GM12874 (cell line): ENCODE results near the gene PLVAP.

Experiments used
- TF ChIP-seq, protein P1 (sequence below): IDR thresholded peaks from 2 replicates; pipeline ENCODE4 v1.5.1; 2011; ENCODE audit warnings: low read depth, mild to moderate bottlenecking, control low read depth, low read length, moderate library complexity; ENCODE audit not compliant: insufficient read depth

The PLVAP gene

DNA sequence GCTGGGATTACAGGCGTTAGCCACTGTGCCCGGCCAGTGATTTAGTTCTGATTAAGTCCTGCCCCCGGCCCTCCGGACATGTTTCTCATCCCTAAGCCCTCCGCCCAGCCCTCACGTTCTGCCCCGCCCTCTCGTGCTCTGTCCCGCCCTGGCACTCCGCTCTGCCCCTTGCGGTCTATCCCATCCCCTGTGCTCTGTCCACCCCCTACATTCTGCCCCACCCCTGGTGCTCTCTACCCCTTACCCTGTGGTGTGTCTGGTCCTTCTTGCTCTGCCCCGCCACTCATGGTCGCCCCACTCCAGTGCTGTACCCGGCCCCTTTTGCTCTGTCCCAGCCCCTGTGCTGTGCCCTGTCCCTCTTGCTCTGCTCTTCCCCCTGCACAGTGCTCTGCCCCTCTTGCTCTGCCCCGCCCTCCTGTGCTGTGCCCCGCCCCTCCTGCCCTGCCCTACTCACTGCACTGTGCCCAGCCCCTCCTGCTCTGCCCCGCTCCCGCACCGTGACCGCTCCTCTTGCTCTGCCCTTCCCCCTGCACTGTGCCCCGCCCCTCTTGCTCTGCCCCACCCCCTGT is 36.8 kb downstream of the PLVAP start:
- TF ChIP-seq, protein P1, sequence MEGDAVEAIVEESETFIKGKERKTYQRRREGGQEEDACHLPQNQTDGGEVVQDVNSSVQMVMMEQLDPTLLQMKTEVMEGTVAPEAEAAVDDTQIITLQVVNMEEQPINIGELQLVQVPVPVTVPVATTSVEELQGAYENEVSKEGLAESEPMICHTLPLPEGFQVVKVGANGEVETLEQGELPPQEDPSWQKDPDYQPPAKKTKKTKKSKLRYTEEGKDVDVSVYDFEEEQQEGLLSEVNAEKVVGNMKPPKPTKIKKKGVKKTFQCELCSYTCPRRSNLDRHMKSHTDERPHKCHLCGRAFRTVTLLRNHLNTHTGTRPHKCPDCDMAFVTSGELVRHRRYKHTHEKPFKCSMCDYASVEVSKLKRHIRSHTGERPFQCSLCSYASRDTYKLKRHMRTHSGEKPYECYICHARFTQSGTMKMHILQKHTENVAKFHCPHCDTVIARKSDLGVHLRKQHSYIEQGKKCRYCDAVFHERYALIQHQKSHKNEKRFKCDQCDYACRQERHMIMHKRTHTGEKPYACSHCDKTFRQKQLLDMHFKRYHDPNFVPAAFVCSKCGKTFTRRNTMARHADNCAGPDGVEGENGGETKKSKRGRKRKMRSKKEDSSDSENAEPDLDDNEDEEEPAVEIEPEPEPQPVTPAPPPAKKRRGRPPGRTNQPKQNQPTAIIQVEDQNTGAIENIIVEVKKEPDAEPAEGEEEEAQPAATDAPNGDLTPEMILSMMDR, result no peak

DNA sequence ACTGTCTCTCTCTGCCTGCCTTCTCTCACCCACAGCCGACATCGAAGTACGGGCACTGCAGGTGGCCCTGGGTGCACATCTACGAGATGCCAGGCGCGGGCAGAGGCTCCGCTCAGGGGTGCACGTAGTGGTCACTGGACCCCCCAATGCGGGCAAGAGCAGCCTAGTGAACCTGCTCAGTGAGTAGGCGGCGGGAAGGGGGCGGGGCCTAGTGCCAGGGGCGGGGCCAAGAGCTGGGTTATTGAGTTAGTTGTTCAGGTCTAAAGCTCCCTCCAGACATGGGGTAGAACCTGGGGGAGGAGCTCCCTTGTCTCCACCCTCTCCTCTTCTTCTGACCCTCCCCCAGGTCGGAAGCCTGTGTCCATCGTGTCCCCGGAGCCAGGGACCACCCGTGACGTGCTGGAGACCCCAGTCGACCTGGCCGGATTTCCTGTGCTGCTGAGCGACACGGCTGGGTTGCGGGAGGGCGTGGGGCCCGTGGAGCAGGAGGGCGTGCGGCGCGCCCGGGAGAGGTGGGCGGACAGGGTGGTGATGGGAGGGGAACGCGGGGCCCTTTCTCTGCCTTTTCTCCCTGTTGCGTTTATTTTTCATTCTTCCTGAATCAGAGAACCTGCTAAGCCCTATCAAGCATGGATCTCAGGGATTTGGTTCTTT is 37.9 kb downstream of the PLVAP start:
- TF ChIP-seq, protein P1, result no peak

DNA sequence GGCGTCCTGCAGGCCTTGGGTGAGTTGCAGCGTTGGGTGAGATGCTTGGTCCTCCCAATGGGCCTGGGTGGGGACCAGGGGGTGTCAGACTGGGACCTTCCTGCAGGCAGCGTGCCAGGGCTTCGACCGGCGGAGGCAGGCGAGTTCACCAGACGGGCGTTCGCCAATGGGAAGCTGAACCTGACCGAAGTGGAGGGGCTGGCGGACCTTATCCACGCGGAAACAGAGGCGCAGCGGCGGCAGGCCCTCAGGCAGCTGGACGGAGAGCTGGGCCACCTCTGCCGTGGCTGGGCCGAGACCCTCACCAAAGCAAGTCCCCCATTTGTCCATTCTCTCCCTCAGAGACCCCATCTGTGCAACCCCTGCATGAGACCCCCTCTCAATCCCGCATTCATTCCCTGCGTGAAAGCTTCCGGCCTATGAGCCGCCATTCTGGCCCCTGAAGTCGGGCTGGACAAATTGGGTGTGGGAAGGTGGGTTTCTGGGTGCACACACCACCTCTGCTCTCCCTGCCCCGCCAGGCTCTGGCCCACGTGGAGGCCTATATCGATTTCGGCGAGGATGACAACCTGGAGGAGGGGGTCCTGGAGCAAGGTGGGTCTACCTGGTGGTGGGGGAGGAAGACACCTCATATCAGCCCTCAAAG is 38.6 kb downstream of the PLVAP start:
- TF ChIP-seq, protein P1, result no peak

DNA sequence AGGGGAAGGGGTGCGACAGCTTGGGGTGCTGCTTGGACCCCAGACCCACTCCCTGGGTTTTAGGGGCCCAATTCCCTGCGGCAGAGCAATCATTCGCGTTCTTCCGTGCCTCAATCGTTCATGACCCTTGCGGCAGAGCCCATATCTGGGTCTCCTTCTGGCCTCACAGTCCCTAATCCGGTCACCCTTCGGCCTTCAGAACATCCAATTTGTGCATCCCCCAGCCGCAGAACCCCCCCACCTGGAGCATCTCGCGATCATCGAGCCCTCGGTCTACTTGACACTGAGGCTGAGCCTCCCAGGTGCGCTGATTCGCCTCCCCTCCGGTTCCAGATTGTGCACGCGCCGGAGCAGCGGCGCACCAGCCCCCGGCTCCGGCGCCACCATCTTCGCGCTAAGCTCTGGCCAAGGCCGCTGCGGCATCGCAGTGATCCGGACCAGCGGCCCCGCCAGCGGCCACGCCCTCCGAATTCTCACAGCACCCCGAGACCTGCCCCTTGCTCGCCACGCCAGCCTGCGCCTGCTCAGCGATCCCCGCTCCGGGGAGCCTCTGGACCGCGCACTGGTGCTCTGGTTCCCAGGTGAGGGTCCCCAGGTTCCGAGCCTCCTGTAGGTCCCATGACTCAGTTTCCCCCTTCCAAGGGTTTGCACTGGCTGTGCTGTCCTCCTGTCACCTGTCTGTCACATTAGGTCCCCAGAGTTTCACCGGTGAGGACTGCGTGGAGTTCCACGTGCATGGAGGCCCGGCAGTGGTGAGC is 39.3 kb downstream of the PLVAP start:
- TF ChIP-seq, protein P1, result no peak

DNA sequence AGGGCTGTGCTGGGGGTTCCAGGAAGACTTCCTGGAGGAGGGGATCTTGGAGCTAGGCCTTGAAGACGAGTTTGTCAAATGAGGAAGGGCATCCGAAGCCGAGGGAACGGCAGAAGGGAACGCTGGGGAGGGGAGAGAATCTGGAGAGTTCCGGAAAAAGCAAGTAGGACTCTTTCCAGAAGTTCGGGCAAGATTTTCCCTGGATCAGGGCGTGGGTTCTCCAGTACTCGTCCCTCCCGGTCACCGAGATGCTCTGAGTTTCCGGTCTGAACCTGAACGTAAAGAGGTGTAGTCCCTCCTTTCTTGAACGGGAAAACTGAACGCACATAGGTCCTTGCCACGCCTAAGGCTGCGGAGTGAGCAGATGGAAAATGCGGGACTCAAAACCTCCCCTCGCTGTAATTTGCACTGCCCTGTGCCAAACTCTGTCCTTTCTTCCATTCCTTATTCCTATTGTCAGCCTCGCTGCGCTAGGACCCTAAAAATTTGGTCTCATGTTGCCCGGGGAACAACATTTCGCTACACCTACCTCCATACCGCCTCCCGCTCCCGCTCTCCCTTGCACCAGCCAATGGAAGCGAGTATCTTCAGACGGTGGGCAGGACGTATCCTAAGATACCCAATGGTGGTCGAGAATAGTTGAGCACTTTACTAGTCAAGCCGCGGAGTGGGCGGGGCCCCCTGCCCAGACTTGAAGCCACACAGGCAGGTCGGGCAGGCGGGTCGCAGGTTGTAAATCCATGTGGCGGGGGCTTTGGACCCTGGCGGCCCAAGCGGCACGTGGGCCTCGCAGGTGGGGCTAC is 40.1 kb downstream of the PLVAP start, which contains the start of gene GTPBP3:
Gene GTPBP3 (plus strand): TSS at position 682 of the 803 bp plus-strand sequence. CDS start 59 bp downstream, at position 741.
- TF ChIP-seq, protein P1, result no peak

DNA sequence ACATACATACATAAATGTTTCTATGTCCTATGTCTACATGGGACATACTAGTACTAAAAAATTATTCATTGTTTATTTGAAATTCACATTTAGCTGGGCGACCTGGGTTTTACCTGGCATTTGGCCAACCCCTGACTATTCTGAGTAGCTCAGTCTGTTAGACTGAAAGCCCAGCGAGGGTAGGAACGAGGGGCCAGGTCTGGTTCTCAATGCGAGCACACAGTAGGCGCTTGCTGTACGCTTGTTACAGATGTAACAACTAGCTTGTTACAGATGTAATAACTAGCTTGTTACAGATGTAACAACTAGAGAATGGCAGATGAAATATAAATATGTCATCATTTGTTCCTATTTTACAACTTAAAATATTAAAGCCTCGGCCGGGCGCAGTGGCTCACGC is 41.6 kb downstream of the PLVAP start:
- TF ChIP-seq, protein P1, result no peak
